Prostate gland (tissue), 2 donors: ENCODE results near the gene CPNE1. TPM values are rescaled to one million over a fixed set of nuclear protein-coding genes. Genes with fewer than 3 reads are reported as not detected.

ENCODE experiments used
- DNase-seq: peaks from one replicate; pipeline ENCODE4 v3.0.0-alpha.2; 2019; ENCODE audit warnings: low spot score
- H3K27ac ChIP-seq, 2 donors: fragments of 200-600 bp; sonication (generic); 2 replicates each; pipeline ENCODE4 v1.5.1; 2017 to 2019
- H3K27me3 ChIP-seq: fragments of 200-600 bp; sonication (generic); replicated peaks from 2 replicates; pipeline ENCODE4 v1.5.1; 2019; ENCODE audit not compliant: insufficient read depth
- H3K36me3 ChIP-seq, 2 donors: fragments of 200-600 bp; sonication (generic); 1 replicate in 1 of 2; 2 replicates in 1 of 2; pipeline versions ENCODE4 v1.5.1 to v1.8.1; 2017 to 2019
- H3K4me1 ChIP-seq: fragments of 200-600 bp; sonication (generic); replicated peaks from 2 replicates; pipeline ENCODE4 v1.5.1; 2019
- H3K4me3 ChIP-seq, 2 donors: fragments of 200-600 bp; sonication (generic); 2 replicates each; pipeline ENCODE4 v1.5.1; 2017 to 2019
- H3K9me3 ChIP-seq: fragments of 200-600 bp; sonication (generic); 2 replicates; pipeline ENCODE4 v1.5.1; 2017
- CTCF ChIP-seq, 4 experiments: fragments of 200-600 bp in 2 of 4; fragments of 450-650 bp in 2 of 4; sonication (generic) in 2 of 4; IDR thresholded peaks; 1 replicate in 3 of 4; 2 replicates in 1 of 4; pipeline ENCODE4 v1.5.1; 2016 to 2019; ENCODE audit warnings: antibody characterized with exemption in 4 of 4, mild to moderate bottlenecking in 2 of 4, moderate library complexity in 2 of 4
- POLR2A ChIP-seq: fragments of 450-650 bp; IDR thresholded peaks from one replicate; pipeline ENCODE4 v1.6.1; 2016; ENCODE audit warnings: antibody characterized with exemption, mild to moderate bottlenecking
- POLR2AphosphoS5 ChIP-seq: sonication (generic); formaldehyde crosslinking; IDR thresholded peaks from one replicate; pipeline ENCODE4 v1.6.1; 2017; ENCODE audit warnings: antibody characterized with exemption
- WGBS: methylation state at CpG from one replicate; pipeline ENCODE4 v1.1.5; 2018; 5-methylcytosine and 5-hydroxymethylcytosine counted together
- intact Hi-C: fragments of 100-400 bp; cut with DNase I; formaldehyde crosslinking; loops from one replicate; pipeline ENCODE4 v1.14.2; 2022
- total RNA-seq, 2 donors: library from RNA; depleted of rRNA; stranded (reverse); fragments of >200 nt; gene quantifications; one replicate each; pipeline ENCODE4 v1.1.0, GENCODE V29; 2016

CPNE1 gene
- total RNA-seq, 2 donors from 2014 or later, result 90.1 to 91.4 TPM

GRCh38 chr20:35704514-35705261 lies 40.0 kb upstream of the CPNE1 start:
- TF ChIP-seq POLR2A, result no peak
- no peak for TF ChIP-seq POLR2AphosphoS5
- no peak for TF ChIP-seq CTCF (IDR thresholded peaks at IDR 0.05)
- Histone ChIP-seq H3K27ac (no peak overlapping the region), H3K9me3 (no peaks in the 10 kb centered on the region), H3K4me3 (no peak overlapping the region), H3K27me3 (no peaks in the 10 kb centered on the region), H3K36me3 (peaks cover 4 to 16% of the 10 kb centered on the region in 2 donors), H3K4me1 (no peaks in the 10 kb centered on the region)
- no peak for DNase-seq
- intact Hi-C loops, result no loop called here
- 87% methylated on average over 5 of the region's 5 CpGs for WGBS

GRCh38 chr20:35702824-35703695 lies 38.4 kb upstream of the CPNE1 start:
- Histone ChIP-seq H3K36me3 (peaks cover 4 to 16% of the 10 kb centered on the region in 2 donors), H3K9me3 (no peaks in the 10 kb centered on the region), H3K27me3 (no peaks in the 10 kb centered on the region), H3K27ac (no peak overlapping the region), H3K4me1 (no peaks in the 10 kb centered on the region), H3K4me3 (no peak overlapping the region)
- TF ChIP-seq CTCF (IDR thresholded peaks at IDR 0.05) (no peak), POLR2A (no peak), POLR2AphosphoS5 (no peak)
- DNase-seq, result no peak
- intact Hi-C loops, result no loop called here
- WGBS, result 61% methylated on average over 4 of the region's 4 CpGs

GRCh38 chr20:35702051-35702823 lies 37.5 kb upstream of the CPNE1 start:
- no peak for DNase-seq
- H3K4me1 ChIP-seq, result no peaks in the 10 kb centered on the region
- no peaks in the 10 kb centered on the region for H3K27me3 ChIP-seq
- peaks cover 4 to 16% of the 10 kb centered on the region in 2 donors for H3K36me3 ChIP-seq
- H3K9me3 ChIP-seq, result no peaks in the 10 kb centered on the region
- 79% methylated on average over 12 of the region's 12 CpGs for WGBS
- intact Hi-C loops, result no loop called here
- H3K4me3 ChIP-seq, result no peak overlapping the region
- TF ChIP-seq POLR2A, result no peak
- no peak for TF ChIP-seq CTCF (IDR thresholded peaks at IDR 0.05)
- TF ChIP-seq POLR2AphosphoS5, result no peak
- H3K27ac ChIP-seq, result no peak overlapping the region

GRCh38 chr20:35700625-35701148 lies 36.0 kb upstream of the CPNE1 start:
- H3K27ac ChIP-seq, result peak overlapping the region in 1 of 2 donors; percentile 2

More at GRCh38 chr20:35700625-35701148, 36.0 kb upstream of the CPNE1 start:
- WGBS, result 97% methylated on average over 7 of the region's 7 CpGs
- Histone ChIP-seq H3K27me3 (no peaks in the 10 kb centered on the region), H3K4me1 (no peaks in the 10 kb centered on the region), H3K9me3 (no peaks in the 10 kb centered on the region), H3K4me3 (no peak overlapping the region), H3K36me3 (peaks cover 10 to 11% of the 10 kb centered on the region in 2 donors)
- no peak for DNase-seq
- intact Hi-C loops, result no loop called here
- TF ChIP-seq POLR2A (no peak), POLR2AphosphoS5 (no peak), CTCF (IDR thresholded peaks at IDR 0.05) (no peak)
